G401.6 (cell line): ENCODE data around the gene ST6GAL1.

Source experiments
- FAIRE-seq: peaks from 2 replicates; lab custom pipeline; 2012; peaks lifted over from hg19 to GRCh38; lab: Jason Lieb, UNC

The ST6GAL1 gene

DNA sequence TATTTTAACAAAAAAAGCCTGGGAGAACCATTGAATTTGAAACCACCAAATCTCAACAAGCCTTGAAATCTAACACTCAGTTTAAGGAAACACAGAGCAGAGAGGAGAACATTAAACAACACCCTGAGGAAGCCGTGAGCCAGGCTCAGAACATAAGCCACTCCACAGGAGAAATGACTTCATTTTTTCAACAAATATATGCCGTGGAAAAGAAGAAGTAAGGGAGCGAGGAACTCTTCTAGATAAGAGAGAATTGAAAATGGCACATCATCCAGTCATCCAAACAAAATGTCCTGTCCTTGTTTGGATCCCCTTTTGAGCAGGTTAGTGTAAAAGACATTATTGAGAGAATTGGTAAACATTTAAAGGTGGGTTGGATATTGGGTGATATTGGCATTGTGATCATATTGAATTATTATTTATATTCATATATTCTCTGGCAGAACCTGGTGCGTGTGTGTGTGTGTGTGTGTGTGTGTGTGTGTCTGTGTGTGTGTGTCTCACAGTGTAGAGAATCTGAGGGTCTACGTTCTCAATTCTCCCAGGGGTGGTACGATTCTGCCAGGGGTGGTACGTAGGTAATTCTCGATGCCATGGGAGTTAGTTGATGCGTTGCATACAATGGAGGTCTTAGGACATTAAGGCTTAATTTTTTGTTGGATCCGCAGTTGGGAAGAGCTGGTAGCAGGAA is 94.4 kb downstream of the ST6GAL1 start:
- FAIRE-seq, result no peak

DNA sequence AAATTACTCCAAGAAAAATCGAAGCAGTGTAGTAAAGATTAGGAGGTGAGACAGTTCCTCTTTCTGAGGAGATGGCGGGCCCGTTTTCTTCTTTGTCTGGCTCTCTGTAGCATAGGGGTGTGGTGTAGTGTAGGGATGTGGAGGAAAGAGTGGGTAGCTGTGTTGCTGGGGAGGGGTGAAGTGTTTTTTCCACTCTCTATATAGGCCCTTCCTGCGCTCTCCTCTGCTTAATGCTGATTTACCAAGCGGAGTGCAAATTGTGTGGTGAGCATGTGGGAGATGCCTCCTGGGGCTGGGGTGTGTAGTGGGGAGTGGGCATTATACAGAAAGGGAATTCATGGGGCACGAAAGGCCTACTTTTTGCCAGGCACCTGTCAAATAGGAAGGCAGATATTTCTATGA is 94.9 kb downstream of the ST6GAL1 start:
- FAIRE-seq, result no peak

DNA sequence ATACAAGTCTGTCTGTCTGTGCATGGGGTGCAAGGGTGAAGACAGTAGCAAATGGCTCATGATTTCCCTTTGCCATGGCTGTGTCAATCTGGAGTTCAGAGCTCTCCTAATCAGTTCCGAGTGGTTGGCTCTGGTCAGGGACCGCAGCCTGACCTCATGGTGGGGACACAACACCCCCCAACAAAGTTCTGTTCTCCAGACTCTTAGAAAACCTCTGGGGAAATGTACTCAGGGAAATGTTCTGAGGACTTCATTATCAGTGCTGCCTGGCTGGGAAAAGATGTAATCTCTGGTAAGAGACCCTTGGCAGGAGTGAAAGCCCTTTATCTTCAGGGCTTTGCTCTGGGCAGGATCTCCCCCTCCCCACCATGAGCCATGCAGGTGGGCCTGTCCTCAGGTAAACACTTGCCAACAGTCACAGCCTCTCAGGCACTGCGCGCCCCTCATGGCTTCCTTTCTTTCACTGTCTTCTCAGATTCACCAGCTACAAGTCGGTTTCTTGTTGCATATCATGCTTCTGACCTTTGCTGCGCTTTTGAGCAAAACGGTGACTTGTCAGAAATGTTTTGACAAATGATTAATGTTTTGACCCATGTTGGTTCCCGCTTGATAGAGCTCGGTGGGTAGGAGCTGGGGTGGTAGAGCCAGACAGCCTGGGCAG is 95.5 kb downstream of the ST6GAL1 start:
- no peak for FAIRE-seq

DNA sequence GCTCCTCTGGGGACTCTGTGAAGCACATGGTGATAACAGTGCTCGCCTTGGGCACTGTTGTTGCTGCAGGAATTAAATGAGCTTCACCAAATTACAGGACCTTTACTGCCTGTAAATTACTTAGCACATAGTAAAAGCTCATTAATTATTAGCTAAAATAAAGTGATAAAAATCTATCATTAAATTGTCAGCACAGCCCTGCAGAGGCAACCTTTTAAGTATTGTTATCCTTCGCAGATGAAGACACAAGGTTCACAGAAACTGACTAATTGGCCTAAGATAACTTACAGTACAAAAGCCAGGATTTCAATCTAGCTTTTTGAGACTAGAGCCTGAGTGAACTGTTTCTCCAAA is 96.0 kb downstream of the ST6GAL1 start:
- FAIRE-seq, result no peak

DNA sequence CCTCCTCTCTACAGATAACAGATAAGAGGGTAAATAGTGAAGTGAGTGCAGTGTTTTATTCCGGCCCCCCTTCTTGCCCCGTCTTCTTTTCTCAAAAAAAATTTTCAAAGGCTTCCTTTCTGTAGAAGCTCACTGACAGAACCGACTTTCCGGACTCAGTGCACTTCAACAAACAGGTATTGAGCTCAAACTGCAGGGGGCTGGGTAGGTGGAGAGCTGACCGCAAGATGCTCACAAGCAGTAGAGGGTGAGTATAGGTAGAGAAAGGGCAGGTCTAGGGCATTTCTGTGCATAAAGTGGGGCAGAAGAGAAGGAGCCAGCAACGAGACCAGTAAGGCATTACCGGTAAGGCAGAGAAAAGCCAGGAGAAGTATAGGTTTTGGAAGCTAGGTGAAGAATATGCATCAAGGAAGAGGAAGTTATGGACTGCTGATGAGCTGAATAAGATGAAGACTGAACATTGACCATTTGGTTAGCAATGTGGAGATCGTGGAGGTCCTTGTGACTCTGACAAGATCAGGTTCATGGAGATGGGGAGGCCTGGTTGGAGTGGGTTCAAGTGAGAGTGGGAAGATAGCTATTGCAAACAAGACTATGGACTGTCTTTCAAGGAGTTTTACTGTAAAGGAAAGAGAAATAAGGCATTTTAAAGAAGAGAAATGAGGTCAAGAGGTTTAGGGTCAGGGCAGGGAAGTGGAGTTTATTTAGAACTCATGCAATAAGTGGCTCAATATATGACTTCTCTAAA is 97.4 kb downstream of the ST6GAL1 start:
- FAIRE-seq, result no peak

DNA sequence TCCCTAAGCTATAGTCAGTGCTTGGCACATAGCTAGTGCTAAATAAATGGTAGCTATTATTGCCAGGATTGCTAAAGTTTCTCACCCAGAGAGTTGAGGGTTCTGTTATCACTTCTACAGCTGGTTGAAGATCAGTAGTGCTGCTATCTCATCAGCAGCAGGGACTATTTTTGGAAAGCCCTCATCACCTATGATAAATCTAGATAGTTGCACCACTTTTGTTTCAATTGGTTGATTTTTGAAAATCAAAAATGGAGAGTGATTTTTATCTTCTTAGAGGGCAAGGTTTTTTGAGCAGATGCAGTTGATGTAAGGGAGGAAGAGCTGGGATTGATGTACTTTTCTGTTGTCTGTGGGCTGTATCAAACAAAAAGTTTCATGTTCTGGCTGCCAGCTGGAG is 101.6 kb downstream of the ST6GAL1 start:
- FAIRE-seq, result no peak

DNA sequence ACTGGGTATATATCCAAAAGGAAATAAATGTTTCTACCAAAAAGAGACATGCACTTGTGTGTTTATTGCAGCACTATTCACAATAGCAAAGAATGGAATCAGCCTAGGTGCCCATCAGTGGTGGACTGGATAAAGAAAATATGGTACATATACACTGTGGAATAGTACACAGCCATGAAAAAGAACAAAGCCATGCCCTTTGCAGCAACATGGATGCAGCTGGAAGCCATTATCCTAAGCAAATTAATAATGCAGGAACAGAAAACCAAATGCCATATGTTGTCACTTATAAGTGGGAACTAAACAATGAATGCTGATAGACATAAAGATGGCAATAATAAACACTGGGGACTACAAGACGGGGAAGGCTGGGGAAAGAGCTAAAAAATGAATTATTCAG is 106.1 kb downstream of the ST6GAL1 start:
- FAIRE-seq, result no peak

DNA sequence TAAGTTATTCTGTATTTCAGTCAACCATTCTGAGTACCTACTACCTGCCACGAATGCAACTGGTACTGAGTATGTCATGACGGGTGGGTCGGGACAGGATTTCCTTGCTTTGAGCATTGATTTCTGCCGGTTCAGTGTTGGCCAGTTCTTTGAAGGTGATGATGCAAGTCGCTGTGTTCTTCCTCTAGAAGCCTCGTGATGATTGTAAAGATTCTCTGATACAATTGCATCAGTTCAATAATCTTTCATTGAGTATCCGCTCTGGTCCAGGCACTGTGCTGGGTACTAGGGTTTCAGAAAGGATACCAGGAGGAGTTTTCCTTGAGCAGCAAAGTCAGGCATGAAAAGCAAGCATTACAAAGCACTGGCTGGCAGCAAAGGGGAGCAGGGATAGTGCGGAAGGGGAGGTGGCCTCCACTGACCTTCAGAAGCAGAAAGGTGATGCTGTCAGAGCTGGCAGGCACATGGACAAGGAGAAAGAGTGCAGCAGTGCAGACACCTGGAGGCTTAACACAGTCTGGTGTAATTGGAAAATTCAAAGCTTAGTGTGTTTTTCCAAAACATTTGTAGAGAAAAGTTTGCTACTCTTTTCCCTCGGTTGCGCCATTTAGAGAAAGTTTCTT is 108.9 kb downstream of the ST6GAL1 start:
- no peak for FAIRE-seq

DNA sequence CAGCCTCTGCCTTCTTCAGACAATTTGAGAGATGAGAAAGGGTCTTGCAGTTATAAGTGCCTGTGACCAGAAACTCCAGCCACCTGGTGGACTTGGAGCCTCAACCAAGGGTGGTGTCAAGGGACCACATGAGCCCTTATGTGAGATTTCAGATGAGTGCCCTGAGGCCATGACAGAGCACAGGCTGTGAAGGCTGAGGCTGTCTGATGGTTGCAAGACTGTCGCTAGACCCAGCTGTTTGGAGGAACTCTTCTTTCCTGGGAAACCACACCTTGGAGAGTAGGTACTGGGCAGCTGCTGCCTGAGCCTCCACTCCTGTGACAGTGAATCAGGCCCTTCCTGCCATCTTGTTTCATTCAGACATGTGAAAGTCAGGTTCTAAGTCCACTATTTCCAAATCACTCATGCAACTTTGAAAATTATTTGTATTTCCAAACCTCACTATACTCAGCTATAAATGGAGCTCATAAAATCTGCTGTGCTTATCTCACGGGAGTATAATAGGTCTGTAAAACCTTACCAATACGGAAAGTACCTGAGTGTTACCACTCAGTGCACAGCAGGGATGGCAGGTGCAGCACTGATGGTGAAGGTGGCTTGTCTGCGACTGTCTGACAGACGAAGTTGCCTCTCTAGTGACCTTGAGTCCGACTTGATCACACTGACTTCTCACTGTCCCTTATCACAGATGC is 109.5 kb downstream of the ST6GAL1 start:
- FAIRE-seq, result no peak

DNA sequence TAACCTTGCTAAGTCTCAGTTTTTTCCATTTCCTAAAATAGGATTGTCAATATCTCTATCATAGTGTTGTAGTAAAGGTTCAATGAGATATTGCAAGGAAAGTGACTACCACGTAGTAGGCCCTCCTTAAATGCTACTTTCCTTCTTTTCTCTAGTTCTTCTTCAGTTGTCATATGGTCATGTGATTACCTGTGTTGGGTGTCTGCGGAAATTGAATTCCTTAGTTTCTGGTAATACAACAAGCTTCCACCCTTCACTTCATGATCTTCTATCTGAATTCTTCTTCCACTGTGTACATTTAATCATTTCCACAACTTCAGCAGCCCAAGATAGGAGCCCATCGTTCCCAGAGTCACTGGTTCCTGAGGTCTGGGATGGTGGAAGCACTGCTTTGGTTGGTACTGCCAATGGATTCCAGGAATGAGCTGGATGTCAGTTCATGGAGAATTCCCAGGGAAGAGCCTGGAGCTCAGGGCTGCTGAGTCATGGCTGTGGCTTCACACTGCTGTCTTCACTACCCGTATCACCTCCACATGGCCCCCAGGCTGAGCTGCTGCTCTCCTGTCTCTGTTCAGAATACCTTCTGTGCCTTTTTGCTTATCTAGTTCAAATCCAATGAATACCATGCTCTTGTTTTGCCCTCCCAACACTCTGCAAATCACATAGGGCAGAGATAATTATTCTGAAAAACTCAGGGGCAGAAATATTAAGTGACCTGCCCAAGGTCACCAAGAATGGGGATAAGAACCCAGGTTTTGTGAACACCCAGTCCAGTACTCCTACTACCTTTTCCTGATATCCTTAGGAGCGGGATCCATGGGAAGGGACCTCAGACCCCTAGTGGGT is 110.4 kb downstream of the ST6GAL1 start:
- no peak for FAIRE-seq

DNA sequence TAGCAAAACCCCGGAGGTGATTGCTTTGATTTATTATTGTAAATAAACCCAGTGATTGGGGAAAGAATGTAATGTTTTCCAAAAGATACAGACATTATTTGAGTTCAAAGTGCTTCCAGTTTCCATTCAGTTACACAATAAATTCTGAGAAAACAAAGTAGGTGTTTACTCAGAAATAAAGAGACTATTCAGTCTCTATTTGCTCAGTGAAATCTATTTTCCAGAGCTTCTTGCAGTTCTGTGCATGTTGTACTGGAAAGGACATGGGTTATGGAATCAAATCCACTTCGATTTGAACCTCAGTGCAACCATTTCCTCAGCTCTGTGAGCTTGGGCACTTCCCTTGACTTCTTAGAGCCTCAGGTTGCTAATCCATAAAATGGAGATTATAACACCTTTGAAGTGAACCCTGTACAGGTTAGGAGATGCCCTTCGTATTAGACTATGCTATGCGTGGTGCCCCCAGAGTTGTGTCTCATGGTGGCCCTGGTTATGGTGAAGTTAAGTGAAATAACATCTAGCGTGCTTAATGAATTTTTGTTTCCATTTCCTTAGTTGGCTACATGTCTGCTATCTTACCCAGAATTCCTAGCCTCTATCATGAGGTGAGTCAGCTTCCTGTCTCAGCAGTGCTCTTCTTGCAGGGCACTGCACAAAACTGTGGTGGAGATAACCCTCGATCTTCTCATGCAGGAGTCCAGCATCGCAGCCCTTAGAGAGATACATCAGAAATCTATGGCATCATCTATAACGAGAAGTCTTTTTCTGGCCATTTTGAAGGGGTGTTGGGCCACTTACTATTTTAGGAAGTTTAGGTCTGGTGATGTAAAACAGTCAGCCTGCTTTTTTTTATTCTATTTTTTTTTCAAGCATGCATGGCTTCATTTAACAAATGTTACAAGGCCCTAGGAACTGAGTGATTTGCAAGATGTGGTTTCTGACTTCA is 111.3 kb downstream of the ST6GAL1 start:
- FAIRE-seq, result no peak

DNA sequence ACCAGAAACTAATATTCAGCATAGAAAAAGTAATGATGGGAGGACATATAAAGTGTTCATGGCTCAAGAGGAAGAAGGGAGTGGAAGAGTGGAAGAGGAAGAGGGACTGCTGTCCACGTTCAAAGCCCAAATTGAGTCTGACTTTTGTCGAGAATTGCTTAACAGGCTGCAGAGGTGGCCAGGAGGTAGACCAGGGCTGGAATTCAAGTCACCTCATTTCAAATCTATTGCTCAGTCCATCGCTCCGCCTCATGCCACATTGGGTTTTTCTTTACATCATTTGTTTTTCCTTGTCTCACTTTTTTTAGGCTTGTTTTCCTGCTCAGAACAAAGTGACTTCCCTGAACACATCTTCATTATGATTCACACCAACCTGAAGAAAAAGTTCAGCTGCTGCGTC is 112.0 kb downstream of the ST6GAL1 start:
- FAIRE-seq, result no peak

DNA sequence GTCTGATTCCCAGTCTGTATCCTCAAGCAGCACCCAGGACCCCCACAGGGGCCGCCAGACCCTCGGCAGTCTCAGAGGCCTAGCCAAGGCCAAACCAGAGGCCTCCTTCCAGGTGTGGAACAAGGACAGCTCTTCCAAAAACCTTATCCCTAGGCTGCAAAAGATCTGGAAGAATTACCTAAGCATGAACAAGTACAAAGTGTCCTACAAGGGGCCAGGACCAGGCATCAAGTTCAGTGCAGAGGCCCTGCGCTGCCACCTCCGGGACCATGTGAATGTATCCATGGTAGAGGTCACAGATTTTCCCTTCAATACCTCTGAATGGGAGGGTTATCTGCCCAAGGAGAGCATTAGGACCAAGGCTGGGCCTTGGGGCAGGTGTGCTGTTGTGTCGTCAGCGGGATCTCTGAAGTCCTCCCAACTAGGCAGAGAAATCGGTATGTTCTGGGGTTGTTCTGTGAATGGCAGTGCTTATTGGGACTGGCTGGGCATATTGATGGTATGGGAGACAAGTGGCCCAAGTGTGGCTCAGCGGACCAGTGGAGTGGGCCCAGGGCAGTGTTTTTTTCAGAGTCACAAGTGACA is 112.6 kb downstream of the ST6GAL1 start:
- no peak for FAIRE-seq

DNA sequence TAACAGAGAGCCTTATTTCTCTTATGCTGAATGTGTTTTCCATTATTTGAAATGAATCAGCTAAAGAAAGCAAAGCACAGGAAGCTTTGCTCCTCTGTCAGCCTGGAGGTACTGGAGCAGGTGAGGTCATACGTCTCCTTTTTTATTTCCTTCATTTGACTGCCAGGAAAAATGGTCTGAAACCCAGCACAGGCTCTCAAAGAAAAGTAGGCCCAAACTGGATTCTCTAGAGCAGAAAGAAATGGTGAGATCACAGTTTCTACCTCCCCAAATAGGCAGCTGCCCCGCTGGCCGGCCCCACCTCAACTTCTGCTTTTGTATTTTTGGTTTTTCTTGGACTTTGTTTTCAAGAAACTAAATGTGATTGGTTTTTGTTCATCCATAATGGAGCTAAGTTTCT is 113.9 kb downstream of the ST6GAL1 start:
- no peak for FAIRE-seq

DNA sequence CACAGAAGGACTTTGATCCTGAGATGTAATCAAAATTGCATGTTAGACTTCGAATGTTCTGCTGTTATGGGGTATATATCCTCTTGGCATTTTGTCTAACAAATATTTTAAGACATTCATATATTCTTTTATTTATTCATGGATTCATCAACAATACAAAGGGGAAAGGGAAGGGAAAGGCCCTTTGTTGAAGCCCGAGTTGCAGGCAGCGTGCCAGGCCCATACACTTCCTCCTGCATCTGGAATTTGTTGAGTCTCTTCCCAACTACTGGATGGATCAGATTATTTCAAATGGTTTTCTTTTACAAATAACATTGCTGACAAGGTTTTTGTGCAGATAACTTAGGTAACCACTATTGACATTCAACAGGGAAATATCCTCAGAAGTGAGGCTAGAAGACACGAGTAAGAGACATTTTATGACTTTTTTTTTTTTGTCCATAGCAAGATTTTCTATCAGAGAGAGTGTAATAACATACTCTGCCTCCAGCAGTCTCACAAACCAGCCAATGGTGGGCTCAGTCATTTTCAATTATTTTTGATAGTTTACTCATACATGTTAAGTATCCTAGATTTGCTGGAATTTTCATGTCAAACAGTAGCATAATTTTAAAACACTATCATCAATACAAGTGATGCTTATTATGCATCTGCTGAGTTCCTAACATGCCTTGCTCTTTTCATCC is 114.7 kb downstream of the ST6GAL1 start:
- FAIRE-seq, result no peak

DNA sequence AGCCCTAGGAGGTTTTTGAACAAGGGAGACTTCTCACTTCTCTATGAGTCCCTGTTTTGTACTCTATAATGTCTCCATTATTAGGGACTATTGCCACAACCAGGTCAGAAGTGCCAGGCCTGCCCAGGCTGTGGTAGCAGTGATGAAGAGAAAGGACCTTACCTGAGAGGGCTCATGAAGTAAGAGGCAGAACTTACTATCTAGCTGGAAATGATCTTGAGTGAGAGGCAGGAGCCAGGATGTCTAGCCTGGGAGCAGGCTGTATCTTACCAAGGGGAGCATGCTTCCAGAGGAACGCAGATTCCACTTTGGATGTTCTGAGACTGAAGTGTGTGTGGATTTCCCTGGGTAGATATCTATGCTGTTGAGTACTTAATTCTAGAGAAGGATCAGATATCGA is 115.7 kb downstream of the ST6GAL1 start:
- FAIRE-seq, result no peak

DNA sequence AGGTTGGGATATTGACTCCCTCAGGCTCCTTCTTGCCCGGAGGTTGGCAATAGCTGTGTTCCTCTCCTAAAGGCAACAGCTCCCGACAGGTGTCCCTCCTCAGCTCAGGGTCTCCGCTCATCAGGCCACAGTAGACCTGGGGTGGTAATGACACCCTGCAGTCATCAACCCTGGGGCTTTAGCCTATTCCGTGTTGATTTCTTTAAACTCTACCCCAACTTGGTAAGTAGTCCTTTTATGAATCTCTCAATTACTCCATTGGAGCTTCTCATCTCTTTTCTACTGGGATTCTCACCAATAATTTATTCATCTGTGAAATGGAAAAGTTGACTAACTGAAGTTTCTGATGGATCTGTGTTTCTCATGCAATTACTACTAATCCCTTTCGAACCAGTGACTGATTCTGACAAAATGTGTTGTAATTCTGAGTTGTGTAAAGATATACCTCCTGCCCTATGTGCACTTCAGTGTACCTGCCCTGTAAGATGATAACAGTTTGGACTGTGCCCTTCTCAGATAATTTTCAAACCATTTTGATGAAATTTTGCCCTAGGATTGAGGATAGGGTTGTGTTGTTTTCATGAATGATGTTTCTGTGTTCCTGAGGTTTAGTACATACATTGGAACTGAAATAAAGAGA is 119.3 kb downstream of the ST6GAL1 start:
- no peak for FAIRE-seq

DNA sequence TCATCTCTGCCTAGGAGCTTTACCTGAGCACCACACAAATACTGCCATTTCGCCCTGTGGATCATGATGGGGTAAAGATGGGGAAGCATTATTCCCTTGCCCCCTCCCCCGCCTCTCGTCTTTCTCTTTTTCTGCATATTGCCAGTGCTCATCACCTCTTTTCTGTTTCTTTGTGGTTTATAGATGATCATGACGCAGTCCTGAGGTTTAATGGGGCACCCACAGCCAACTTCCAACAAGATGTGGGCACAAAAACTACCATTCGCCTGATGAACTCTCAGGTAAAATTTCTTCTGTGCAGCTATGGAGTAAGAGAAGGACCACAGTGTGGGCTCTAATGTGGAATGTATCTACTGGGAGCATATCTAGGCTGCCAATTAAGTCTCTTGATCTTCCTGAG is 120.7 kb downstream of the ST6GAL1 start:
- no peak for FAIRE-seq
